ENCODE measurements around the gene UPP2.

Gene UPP2

DNA sequence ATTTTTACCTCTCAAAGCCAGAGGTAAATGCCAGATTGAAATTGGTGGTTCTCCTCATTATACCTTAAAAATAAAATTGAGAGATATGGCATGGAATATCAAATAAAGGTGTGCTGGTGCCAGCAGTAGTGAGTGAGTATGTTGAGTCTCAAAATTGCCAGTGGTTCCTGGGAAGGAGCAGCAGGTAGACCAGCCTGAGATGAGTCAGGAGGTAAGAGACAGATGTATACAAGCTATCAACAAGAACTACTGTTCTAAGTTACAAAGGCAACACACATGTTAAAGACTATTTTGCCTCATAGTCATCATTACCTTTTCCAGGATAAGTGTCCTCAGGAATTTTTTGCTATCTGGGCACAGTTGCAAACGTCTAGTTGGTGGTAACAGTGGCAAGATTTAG lies 1.3 kb upstream of the UPP2 start:
- TF ChIP-seq, protein P1, sequence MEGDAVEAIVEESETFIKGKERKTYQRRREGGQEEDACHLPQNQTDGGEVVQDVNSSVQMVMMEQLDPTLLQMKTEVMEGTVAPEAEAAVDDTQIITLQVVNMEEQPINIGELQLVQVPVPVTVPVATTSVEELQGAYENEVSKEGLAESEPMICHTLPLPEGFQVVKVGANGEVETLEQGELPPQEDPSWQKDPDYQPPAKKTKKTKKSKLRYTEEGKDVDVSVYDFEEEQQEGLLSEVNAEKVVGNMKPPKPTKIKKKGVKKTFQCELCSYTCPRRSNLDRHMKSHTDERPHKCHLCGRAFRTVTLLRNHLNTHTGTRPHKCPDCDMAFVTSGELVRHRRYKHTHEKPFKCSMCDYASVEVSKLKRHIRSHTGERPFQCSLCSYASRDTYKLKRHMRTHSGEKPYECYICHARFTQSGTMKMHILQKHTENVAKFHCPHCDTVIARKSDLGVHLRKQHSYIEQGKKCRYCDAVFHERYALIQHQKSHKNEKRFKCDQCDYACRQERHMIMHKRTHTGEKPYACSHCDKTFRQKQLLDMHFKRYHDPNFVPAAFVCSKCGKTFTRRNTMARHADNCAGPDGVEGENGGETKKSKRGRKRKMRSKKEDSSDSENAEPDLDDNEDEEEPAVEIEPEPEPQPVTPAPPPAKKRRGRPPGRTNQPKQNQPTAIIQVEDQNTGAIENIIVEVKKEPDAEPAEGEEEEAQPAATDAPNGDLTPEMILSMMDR (conservative IDR thresholded peaks at IDR 0.05; ENCODE audit: low read depth): no peak
- POLR2A ChIA-PET (ENCODE audit: low non-redundant PET): no interaction called here
- H3K27ac ChIP-seq: no peak overlapping the region
- CTCF ChIA-PET: no interaction called here
- DNase-seq (ENCODE audit: low spot score): no peak

DNA sequence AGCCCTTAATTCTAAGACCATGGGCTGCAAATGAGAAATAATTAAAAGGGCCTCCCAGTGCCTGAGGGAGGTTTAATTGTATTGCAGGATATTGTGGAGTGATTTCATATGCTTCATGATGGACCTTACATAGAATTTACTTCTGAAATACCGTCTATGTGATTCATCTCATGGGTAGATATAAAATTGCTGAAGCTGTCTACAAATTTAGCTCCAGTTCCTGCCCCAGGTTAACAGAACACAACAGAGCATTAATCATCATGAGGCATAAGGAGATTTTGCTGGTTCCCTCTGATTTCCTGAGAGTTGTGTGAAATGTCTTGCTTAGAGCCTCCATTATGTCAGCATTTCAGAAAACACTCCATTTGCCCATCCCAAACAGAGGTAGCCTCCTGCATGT lies 770 bp downstream of the UPP2 start:
- ChIA-PET POLR2A (ENCODE audit: low non-redundant PET) (no interaction called here), CTCF (no interaction called here)
- no peak for DNase-seq (ENCODE audit: low spot score)
- TF ChIP-seq, protein P1 (conservative IDR thresholded peaks at IDR 0.05; ENCODE audit: low read depth): no peak
- no peak overlapping the region for H3K27ac ChIP-seq

DNA sequence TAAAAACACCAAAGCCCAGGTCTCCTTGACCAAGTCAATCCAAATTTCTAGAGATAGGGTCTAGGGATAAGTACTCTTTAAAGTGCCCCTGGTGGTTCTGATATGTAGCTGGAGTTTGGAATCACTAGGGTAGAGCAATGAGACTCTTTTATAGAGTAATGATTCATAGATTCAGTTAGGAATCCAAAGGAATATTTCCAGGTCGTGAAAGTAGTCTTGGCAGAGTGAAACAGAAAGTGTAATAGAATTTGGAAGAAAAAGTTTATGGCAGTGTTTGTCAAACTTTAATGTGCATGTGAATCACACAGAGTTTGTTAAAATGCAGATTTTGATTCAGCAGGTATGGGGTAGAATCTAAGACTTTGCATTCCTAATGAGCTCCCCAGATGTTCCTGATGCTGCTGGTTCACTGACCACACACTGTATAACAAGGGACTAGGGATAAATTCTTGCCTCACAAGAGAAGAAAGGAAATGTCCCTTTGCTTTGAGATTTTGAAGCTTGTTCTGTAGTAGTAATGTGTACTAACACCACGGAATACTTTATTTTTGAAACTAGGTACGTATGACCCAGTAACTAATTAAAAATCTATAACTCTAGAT lies 1.8 kb downstream of the UPP2 start:
- no peak overlapping the region for H3K27ac ChIP-seq
- no peak for DNase-seq (ENCODE audit: low spot score)
- CTCF ChIA-PET: interaction anchor here (0.5 kb wide), 1 partner anchor 53 kb away, joined by 4 read pairs; no protein-coding TSS in a partner anchor
- TF ChIP-seq, protein P1 (conservative IDR thresholded peaks at IDR 0.05; ENCODE audit: low read depth): no peak
- POLR2A ChIA-PET (ENCODE audit: low non-redundant PET): no interaction called here

DNA sequence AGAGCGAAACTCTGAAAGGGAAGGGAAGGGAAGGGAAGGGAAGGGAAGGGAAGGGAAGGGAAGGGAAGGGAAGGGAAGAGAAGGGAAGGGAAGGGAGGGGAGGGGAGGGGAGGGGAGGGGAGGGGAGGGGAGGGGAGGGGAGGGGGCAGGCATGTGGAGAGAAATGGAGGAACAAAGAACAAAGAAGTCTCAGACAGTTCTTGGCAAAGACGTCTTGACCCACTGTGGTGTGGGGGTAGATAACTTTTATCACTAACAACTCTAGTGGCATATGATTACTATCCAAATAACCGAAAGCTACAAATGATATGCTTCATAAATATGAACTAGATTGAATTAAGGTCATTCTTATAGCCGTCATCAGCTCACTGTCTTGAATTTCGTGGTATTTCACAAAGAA lies 3.2 kb downstream of the UPP2 start:
- no peak for DNase-seq (ENCODE audit: low spot score)
- ChIA-PET CTCF (interaction anchor here (0.7 kb wide), 1 partner anchor 649 kb away, joined by 3 read pairs; no protein-coding TSS in a partner anchor), POLR2A (ENCODE audit: low non-redundant PET) (no interaction called here)
- H3K27ac ChIP-seq: no peak overlapping the region
- TF ChIP-seq, protein P1 (conservative IDR thresholded peaks at IDR 0.05; ENCODE audit: low read depth): no peak

DNA sequence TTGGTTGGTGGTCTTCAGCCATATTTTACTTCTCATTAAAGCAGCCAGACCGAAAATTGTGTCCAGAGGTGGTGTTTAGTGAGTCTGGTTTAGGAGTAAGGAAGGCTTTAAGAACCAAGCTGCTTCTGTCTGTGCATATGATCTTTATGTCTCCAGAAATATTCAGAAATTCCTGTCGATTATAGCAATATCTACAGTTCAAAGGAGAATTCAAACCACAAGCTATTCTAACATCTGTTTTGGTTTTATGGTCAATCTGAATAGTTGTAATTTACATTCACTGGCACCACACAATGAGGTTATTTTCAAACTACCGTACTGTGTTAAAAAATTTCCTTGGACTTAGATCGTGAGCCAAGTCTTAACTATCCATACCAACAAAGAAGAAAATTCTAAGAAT lies 11.3 kb downstream of the UPP2 start:
- CTCF ChIA-PET: no interaction called here

DNA sequence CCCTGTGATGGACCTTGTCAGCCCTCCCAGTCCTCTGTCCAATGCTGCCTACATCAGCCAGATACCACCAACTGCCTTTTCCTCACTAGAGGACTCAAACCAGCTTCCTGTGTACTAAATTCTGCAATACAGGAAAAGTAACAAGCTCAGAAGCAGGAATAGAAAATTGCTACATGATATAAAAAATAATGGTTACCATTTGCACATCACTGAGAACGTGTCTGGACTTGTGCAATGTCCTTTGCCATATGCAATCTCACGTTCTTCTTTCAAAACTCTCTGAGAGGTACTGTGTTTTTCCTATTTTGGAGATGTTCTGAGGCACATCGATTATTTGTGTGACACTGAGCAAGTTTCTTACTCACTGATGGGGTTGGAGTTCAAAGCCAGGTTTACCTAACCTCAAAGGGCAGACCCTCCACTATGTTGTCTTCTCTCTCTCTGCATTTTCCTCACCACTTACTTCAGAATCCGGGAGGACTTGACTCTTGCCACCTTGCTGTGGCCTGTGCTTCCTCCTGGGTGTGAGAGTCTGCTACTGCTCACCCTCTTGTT lies 12.1 kb downstream of the UPP2 start:
- ChIA-PET POLR2A (ENCODE audit: low non-redundant PET) (no interaction called here), CTCF (no interaction called here)
- DNase-seq (ENCODE audit: low spot score): no peak

More for the DNA sequence above, 11.3 kb downstream of the UPP2 start:
- POLR2A ChIA-PET (ENCODE audit: low non-redundant PET): no interaction called here
- no peak for DNase-seq (ENCODE audit: low spot score)
- TF ChIP-seq, protein P1 (conservative IDR thresholded peaks at IDR 0.05; ENCODE audit: low read depth): no peak
- H3K27ac ChIP-seq: no peak overlapping the region

More for the DNA sequence above, 12.1 kb downstream of the UPP2 start:
- TF ChIP-seq, protein P1 (conservative IDR thresholded peaks at IDR 0.05; ENCODE audit: low read depth): no peak
- no peak overlapping the region for H3K27ac ChIP-seq

Data from RWPE1 (cell line).